ENCODE measurements around the gene MAP2K1. TPM values are rescaled to one million over a fixed set of nuclear protein-coding genes. Genes with fewer than 3 reads are reported as not detected.
"Not testable (repeated sequence)": the region's sequence is repeated elsewhere in the genome, so short reads cannot be mapped to it uniquely, and the experiment has no call there.

The MAP2K1 gene
- total RNA-seq, 1 donor from 2014 or later, result 44.5 TPM

- H3K4me3 ChIP-seq, result peak overlapping the region; percentile 84
- ATAC-seq (peak; percentile 44), DNase-seq (no peak)
- peaks cover 27% of the 10 kb centered on the region for H3K4me1 ChIP-seq
- H3K27ac ChIP-seq, result peak overlapping the region; percentile 93
- peaks cover 77% of the 10 kb centered on the region for H3K36me3 ChIP-seq
- H3K9me3 ChIP-seq, result no peaks in the 10 kb centered on the region
- no peaks in the 10 kb centered on the region for H3K27me3 ChIP-seq
- no peak for TF ChIP-seq CTCF (IDR thresholded peaks at IDR 0.05)
- intact Hi-C loops (cut with DNase I), result loop anchor here (5.0 kb wide), 1 partner anchor 110 kb away; the partner anchor contains the start of gene MAP2K1
Measured at GRCh38 chr15:66496951-66497501, 110.3 kb downstream of the MAP2K1 start.

GRCh38 chr15:66497502-66498455 lies 111.1 kb downstream of the MAP2K1 start, which contains the start of gene SNAPC5:
Gene SNAPC5, minus strand, starts transcription at chr15:66497762. Its CDS starts 31 bp downstream, at chr15:66497731.
- peak; percentile 99 for TF ChIP-seq CTCF (IDR thresholded peaks at IDR 0.05)

GRCh38 chr15:66498501-66499386 lies 112.0 kb downstream of the MAP2K1 start:
- Histone ChIP-seq H3K27me3 (no peaks in the 10 kb centered on the region), H3K36me3 (peaks cover 74% of the 10 kb centered on the region), H3K27ac (peak overlapping the region; percentile 93), H3K9me3 (no peaks in the 10 kb centered on the region), H3K4me1 (peaks cover 44% of the 10 kb centered on the region), H3K4me3 (no peak overlapping the region)
- no peak for DNase-seq
- TF ChIP-seq CTCF (IDR thresholded peaks at IDR 0.05), result peak; percentile 25
- ATAC-seq, result no peak
- intact Hi-C loops (cut with DNase I), result loop anchor here (5.0 kb wide), 1 partner anchor 111 kb away; the partner anchor contains the start of gene MAP2K1

More at GRCh38 chr15:66497502-66498455, 111.1 kb downstream of the MAP2K1 start, which contains the start of gene SNAPC5:
- H3K27ac ChIP-seq, result peak within 1 kb of the TSS; percentile 93
- ATAC-seq (peak; percentile 99), DNase-seq (peak; percentile 99)
- no peaks in the 10 kb centered on the region for H3K9me3 ChIP-seq
- peaks cover 35% of the 10 kb centered on the region for H3K4me1 ChIP-seq
- peak within 1 kb of the TSS; percentile 84 for H3K4me3 ChIP-seq
- peaks cover 77% of the 10 kb centered on the region for H3K36me3 ChIP-seq
- no peaks in the 10 kb centered on the region for H3K27me3 ChIP-seq
- intact Hi-C loops (cut with DNase I), result loop anchor here (5.0 kb wide), 1 partner anchor 110 kb away; the partner anchor contains the start of gene MAP2K1

- H3K9me3 ChIP-seq; H3K27ac ChIP-seq; H3K4me3 ChIP-seq; ATAC-seq; DNase-seq; H3K27me3 ChIP-seq; intact Hi-C loops (cut with DNase I): not testable (repeated sequence)
- H3K4me1 ChIP-seq, result peaks cover 45% of the 10 kb centered on the region
- H3K36me3 ChIP-seq, result peaks cover 59% of the 10 kb centered on the region
Measured at GRCh38 chr15:66500346-66500745, 113.6 kb downstream of the MAP2K1 start.

GRCh38 chr15:66502491-66502890 lies 115.8 kb downstream of the MAP2K1 start:
- intact Hi-C loops (cut with DNase I), result no loop called here
- no peaks in the 10 kb centered on the region for H3K9me3 ChIP-seq
- ATAC-seq, result no peak
- peak overlapping the region; percentile 92 for H3K4me3 ChIP-seq
- peaks cover 55% of the 10 kb centered on the region for H3K36me3 ChIP-seq
- TF ChIP-seq CTCF (IDR thresholded peaks at IDR 0.05), result no peak
- no peak for DNase-seq
- no peak overlapping the region for H3K27ac ChIP-seq
- H3K4me1 ChIP-seq, result peaks cover 42% of the 10 kb centered on the region
- H3K27me3 ChIP-seq, result no peaks in the 10 kb centered on the region

GRCh38 chr15:66503041-66503648 lies 116.4 kb downstream of the MAP2K1 start:
- intact Hi-C loops (cut with DNase I); H3K27me3 ChIP-seq; DNase-seq; ATAC-seq; H3K9me3 ChIP-seq: not testable (repeated sequence)
- peak overlapping the region; percentile 97 for H3K27ac ChIP-seq
- H3K4me3 ChIP-seq, result peak overlapping the region; percentile 92
- peaks cover 53% of the 10 kb centered on the region for H3K36me3 ChIP-seq
- H3K4me1 ChIP-seq, result peaks cover 37% of the 10 kb centered on the region
